PC-3 (cell line): ENCODE measurements around the gene SMIM9. TPM values are rescaled to one million over a fixed set of nuclear protein-coding genes. Genes with fewer than 3 reads are reported as not detected.
"Not testable (repeated sequence)": the region's sequence is repeated elsewhere in the genome, so short reads cannot be mapped to it uniquely, and the experiment has no call there.

Experiments
- ATAC-seq: fragments of 200-7000 bp; cut with Tn5 transposase; 2 replicates; pipeline ENCODE4 v1.9.1; 2020; ENCODE audit warnings: mild to moderate bottlenecking, moderate library complexity
- BruUV-seq: library from RNA; stranded (reverse); fragments of 400-500 nt; replicated peaks from 2 replicates; lab custom pipeline; 2021; lab: Mats Ljungman, UMichigan
- CTCF ChIA-PET: fragments of 300-600 bp; sonication (Branson Sonifier 250); formaldehyde crosslinking; loops from one replicate; lab custom pipeline; 2022; ENCODE audit warnings: antibody characterized with exemption; lab: Charles Lee
- POLR2A ChIA-PET: fragments of 300-600 bp; sonication (Branson Sonifier 250); formaldehyde crosslinking; loops from one replicate; lab custom pipeline; 2022; ENCODE audit warnings: antibody characterized with exemption; ENCODE audit not compliant: unreplicated experiment; lab: Charles Lee
- DNase-seq: peaks from one replicate; pipeline ENCODE4 v3.0.0-alpha.2; 2015
- H2AFZ ChIP-seq: fragments of 300-600 bp; sonication (generic); 2 replicates; pipeline ENCODE4 v1.6.0; 2016; ENCODE audit warnings: antibody characterized with exemption, low read length
- H3F3A ChIP-seq: fragments of 300-600 bp; sonication (generic); one replicate; pipeline ENCODE4 v1.6.0; 2017; ENCODE audit warnings: antibody characterized with exemption, low read length, control low read depth, mild to moderate bottlenecking; ENCODE audit not compliant: unreplicated experiment
- H3K27ac ChIP-seq: fragments of 300-600 bp; sonication (generic); 2 replicates; pipeline ENCODE4 v1.5.1; 2016; ENCODE audit warnings: mild to moderate bottlenecking, low read length
- H3K27me3 ChIP-seq: fragments of 300-600 bp; sonication (generic); 2 replicates; pipeline ENCODE4 v1.6.1; 2016; ENCODE audit warnings: low read length, mixed read lengths
- H3K36me3 ChIP-seq: fragments of 300-600 bp; sonication (generic); 2 replicates; pipeline ENCODE4 v1.6.1; 2016; ENCODE audit warnings: low read depth, mixed run types, low read length, mixed read lengths
- H3K4me1 ChIP-seq: fragments of 300-600 bp; sonication (generic); 2 replicates; pipeline ENCODE4 v1.5.1; 2016; ENCODE audit warnings: low read length; ENCODE audit not compliant: insufficient read depth
- H3K4me2 ChIP-seq: fragments of 300-600 bp; sonication (generic); 2 replicates; pipeline ENCODE4 v1.6.0; 2016; ENCODE audit warnings: low read length
- H3K4me3 ChIP-seq: fragments of 300-600 bp; sonication (generic); 2 replicates; pipeline ENCODE4 v1.5.1; 2016; ENCODE audit warnings: mild to moderate bottlenecking, low read length, mixed read lengths
- H3K79me2 ChIP-seq: fragments of 300-600 bp; sonication (generic); 2 replicates; pipeline ENCODE4 v1.6.1; 2017; ENCODE audit warnings: low read length, mixed read lengths
- H3K9ac ChIP-seq: fragments of 300-600 bp; sonication (generic); 2 replicates; pipeline ENCODE4 v1.6.0; 2016; ENCODE audit warnings: mild to moderate bottlenecking, low read length
- H3K9me2 ChIP-seq: fragments of 300-600 bp; sonication (generic); replicated peaks from 2 replicates; pipeline ENCODE4 v1.6.1; 2016; ENCODE audit warnings: mixed run types, low read length, mixed read lengths
- H3K9me3 ChIP-seq: fragments of 300-600 bp; sonication (generic); 2 replicates; pipeline ENCODE4 v1.6.1; 2016; ENCODE audit warnings: low read length, mixed read lengths
- H4K20me1 ChIP-seq: fragments of 300-600 bp; sonication (generic); 2 replicates; pipeline ENCODE4 v1.6.1; 2016; ENCODE audit warnings: low read length, mixed read lengths
- EZH2 ChIP-seq: fragments of 300-600 bp; sonication (generic); IDR thresholded peaks from one replicate; pipeline ENCODE4 v1.6.1; 2017; ENCODE audit warnings: antibody characterized with exemption, mild to moderate bottlenecking, low read length; ENCODE audit not compliant: unreplicated experiment
- EZH2phosphoT487 ChIP-seq: fragments of 300-600 bp; sonication (generic); IDR thresholded peaks from 2 replicates; pipeline ENCODE4 v1.6.1; 2018; ENCODE audit warnings: mild to moderate bottlenecking, antibody characterized with exemption, low read length, borderline replicate concordance
- intact Hi-C: fragments of 100-400 bp; cut with micrococcal nuclease; formaldehyde crosslinking; loops from 2 replicates; pipeline ENCODE4 v1.9.0; 2023
- total RNA-seq: library from RNA; depleted of rRNA; stranded (reverse); fragments of >200 nt; gene quantifications from 2 replicates; pipeline ENCODE4 v1.2.3, GENCODE V29; 2014
- TF ChIP-seq, protein P1 (sequence below): fragments of 300-600 bp; sonication (generic); conservative IDR thresholded peaks from 2 replicates; pipeline ENCODE4 v1.5.1; 2017; ENCODE audit warnings: antibody characterized with exemption, low read depth, mild to moderate bottlenecking, low read length

Gene SMIM9
- total RNA-seq, 1 experiment from 2014 or later = not detected

DNA sequence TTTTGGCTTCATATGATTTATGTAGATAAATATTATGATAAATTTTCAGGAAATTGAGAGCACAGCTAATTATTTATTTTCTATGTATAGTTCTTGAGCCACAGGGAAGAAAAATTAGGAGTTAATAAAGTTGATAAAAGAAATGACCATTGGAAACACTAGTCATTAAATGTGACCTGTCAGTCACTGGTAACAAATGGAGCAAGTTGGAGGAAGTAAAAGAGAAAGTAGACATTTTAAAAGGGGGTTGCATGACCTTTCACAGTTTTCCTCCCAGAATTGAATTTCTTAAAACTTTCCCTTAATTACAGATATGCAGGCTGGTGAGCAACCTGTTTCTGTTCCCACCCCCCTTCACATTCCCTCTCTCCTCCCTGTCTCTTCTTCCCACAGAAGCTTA lies 5.3 kb downstream of the SMIM9 start:
- BruUV-seq = no TSS peak
- ATAC-seq = no peak
- POLR2A ChIA-PET = no interaction called here

GRCh38 chrX:154828016-154828408 lies 6.5 kb downstream of the SMIM9 start:
- Histone ChIP-seq H3K9me3 (no peaks in the 10 kb centered on the region), H3K4me2 (no peak overlapping the region), H3K4me3 (no peak overlapping the region), H2AFZ (no peak overlapping the region), H3F3A (no peaks in the 10 kb centered on the region), H3K9ac (no peak overlapping the region), H3K4me1 (no peaks in the 10 kb centered on the region), H3K27ac (no peak overlapping the region), H3K36me3 (no peaks in the 10 kb centered on the region), H3K9me2 (no peaks in the 10 kb centered on the region), H3K79me2 (no peaks in the 10 kb centered on the region), H3K27me3 (no peaks in the 10 kb centered on the region), H4K20me1 (no peaks in the 10 kb centered on the region)
- ATAC-seq (no peak), DNase-seq (no peak)
- CTCF ChIA-PET = no interaction called here
- POLR2A ChIA-PET = no interaction called here
- intact Hi-C loops = no loop called here
- TF ChIP-seq EZH2phosphoT487 (no peak), EZH2 (no peak)
- TF ChIP-seq, protein P1, sequence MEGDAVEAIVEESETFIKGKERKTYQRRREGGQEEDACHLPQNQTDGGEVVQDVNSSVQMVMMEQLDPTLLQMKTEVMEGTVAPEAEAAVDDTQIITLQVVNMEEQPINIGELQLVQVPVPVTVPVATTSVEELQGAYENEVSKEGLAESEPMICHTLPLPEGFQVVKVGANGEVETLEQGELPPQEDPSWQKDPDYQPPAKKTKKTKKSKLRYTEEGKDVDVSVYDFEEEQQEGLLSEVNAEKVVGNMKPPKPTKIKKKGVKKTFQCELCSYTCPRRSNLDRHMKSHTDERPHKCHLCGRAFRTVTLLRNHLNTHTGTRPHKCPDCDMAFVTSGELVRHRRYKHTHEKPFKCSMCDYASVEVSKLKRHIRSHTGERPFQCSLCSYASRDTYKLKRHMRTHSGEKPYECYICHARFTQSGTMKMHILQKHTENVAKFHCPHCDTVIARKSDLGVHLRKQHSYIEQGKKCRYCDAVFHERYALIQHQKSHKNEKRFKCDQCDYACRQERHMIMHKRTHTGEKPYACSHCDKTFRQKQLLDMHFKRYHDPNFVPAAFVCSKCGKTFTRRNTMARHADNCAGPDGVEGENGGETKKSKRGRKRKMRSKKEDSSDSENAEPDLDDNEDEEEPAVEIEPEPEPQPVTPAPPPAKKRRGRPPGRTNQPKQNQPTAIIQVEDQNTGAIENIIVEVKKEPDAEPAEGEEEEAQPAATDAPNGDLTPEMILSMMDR = no peak
- BruUV-seq = no TSS peak

More for the DNA sequence above, 5.3 kb downstream of the SMIM9 start:
- TF ChIP-seq EZH2phosphoT487 = no peak
- TF ChIP-seq EZH2 = no peak
- TF ChIP-seq, protein P1 = no peak
- no peaks in the 10 kb centered on the region for H3K27me3 ChIP-seq
- CTCF ChIA-PET = no interaction called here
- no peak overlapping the region for H2AFZ ChIP-seq
- no peak overlapping the region for H3K9ac ChIP-seq
- no peaks in the 10 kb centered on the region for H3K9me2 ChIP-seq
- no peaks in the 10 kb centered on the region for H3K4me1 ChIP-seq
- no peak overlapping the region for H3K27ac ChIP-seq
- H3K9me3 ChIP-seq = no peaks in the 10 kb centered on the region
- DNase-seq = no peak
- intact Hi-C loops = no loop called here
- no peaks in the 10 kb centered on the region for H3F3A ChIP-seq
- H3K36me3 ChIP-seq = no peaks in the 10 kb centered on the region
- H3K4me2 ChIP-seq = no peak overlapping the region
- H3K4me3 ChIP-seq = no peak overlapping the region
- H4K20me1 ChIP-seq = no peaks in the 10 kb centered on the region
- H3K79me2 ChIP-seq = no peaks in the 10 kb centered on the region

DNA sequence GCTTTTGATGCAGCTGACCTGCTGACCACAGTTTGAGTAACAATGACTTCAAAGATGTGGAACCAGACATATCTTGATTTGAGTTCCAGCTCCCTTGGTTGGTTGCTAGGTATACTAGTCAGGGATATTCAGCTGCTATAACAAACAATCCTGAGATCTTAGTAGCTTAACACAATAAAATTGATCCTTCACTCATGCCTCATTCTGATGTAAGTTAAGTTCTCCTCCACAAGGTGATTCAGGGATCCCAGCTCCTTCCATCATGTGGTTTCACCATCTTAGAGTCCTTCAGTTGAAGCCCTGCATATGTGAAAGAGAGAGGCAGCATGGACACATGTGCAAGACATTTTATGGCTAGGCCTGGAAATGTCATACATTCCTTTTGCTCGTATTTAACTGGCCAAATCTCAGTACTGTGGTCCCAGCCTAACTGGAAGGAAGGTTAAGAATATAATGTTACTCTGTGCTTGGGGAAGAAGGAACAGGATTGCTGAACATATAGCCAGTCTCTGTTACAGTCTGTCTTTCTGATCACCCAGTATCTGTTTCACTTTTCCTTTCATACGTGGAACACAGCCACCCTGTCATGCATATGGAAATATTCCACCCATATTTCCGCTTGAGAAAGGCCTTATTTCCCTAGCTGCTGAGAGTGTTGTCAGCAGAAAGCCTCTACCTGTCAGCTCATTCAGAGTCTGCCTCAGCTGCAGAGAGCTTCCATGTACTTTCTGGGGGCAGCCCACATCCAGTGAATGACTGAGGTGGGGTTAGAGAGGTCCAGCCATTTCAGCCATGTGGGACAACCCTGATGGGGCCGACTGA lies 7.1 kb downstream of the SMIM9 start:
- no peak overlapping the region for H2AFZ ChIP-seq
- CTCF ChIA-PET = no interaction called here
- H3K79me2 ChIP-seq = no peaks in the 10 kb centered on the region
- no peak for DNase-seq
- no peaks in the 10 kb centered on the region for H4K20me1 ChIP-seq
- BruUV-seq = no TSS peak
- POLR2A ChIA-PET = no interaction called here
- no peaks in the 10 kb centered on the region for H3K9me2 ChIP-seq
- no peak overlapping the region for H3K4me2 ChIP-seq
- no peak for ATAC-seq
- no peak overlapping the region for H3K4me3 ChIP-seq
- H3F3A ChIP-seq = no peaks in the 10 kb centered on the region
- no peak overlapping the region for H3K27ac ChIP-seq
- TF ChIP-seq, protein P1 = no peak
- no peak for TF ChIP-seq EZH2
- no peak for TF ChIP-seq EZH2phosphoT487
- H3K9me3 ChIP-seq = no peaks in the 10 kb centered on the region
- no peaks in the 10 kb centered on the region for H3K36me3 ChIP-seq
- H3K9ac ChIP-seq = no peak overlapping the region
- no peaks in the 10 kb centered on the region for H3K27me3 ChIP-seq
- intact Hi-C loops = no loop called here
- no peaks in the 10 kb centered on the region for H3K4me1 ChIP-seq

GRCh38 chrX:154825586-154825985 lies 8.9 kb downstream of the SMIM9 start:
- H2AFZ ChIP-seq, CTCF ChIA-PET, POLR2A ChIA-PET, BruUV-seq, H3K9ac ChIP-seq, H4K20me1 ChIP-seq, H3K4me3 ChIP-seq, H3K4me1 ChIP-seq, intact Hi-C loops, H3K79me2 ChIP-seq, H3K36me3 ChIP-seq, H3K9me2 ChIP-seq, H3K4me2 ChIP-seq, H3K27ac ChIP-seq, DNase-seq, ATAC-seq, H3K9me3 ChIP-seq, H3F3A ChIP-seq, H3K27me3 ChIP-seq: not testable (repeated sequence)
